Renal pelvis (tissue), 4 donors: Measurements from ENCODE around the gene RAET1G. TPM values are rescaled to one million over a fixed set of nuclear protein-coding genes. Genes with fewer than 3 reads are reported as not detected.
"Not testable (repeated sequence)": the region's sequence is repeated elsewhere in the genome, so short reads cannot be mapped to it uniquely, and the experiment has no call there.

Source experiments
- DNase-seq: peaks from one replicate; pipeline ENCODE4 v3.0.0-alpha.2; 2013
- polyA plus RNA-seq, 3 donors: library from polyadenylated mRNA; unstranded; fragments of 120-200 nt; gene quantifications; one replicate each; pipeline ENCODE4 v1.2.1, GENCODE V29; 2013; ENCODE audit not compliant: insufficient read length in 3 of 3

The RAET1G gene
- polyA plus RNA-seq, 3 donors: 0.86 to 1.4 (median 1.4) TPM

- no peak for DNase-seq
Measured at GRCh38 chr6:149897855-149898744, 24.8 kb downstream of the RAET1G start, which contains the start of gene RAET1E. TSS of gene RAET1E (minus strand) at chr6:149898113. CDS start at chr6:149890901, 7,212 bp downstream.

GRCh38 chr6:149897015-149897697, 25.8 kb downstream of the RAET1G start:
- DNase-seq: no peak

GRCh38 chr6:149896491-149896890, 26.4 kb downstream of the RAET1G start:
- no peak for DNase-seq

GRCh38 chr6:149895833-149896271, 27.1 kb downstream of the RAET1G start:
- no peak for DNase-seq

GRCh38 chr6:149895048-149895590, 27.8 kb downstream of the RAET1G start:
- peak; percentile 17 for DNase-seq

GRCh38 chr6:149891864-149892263, 31.1 kb downstream of the RAET1G start:
- not testable (repeated sequence) for DNase-seq

- no peak for DNase-seq
Measured at GRCh38 chr6:149891259-149891658, 31.7 kb downstream of the RAET1G start.

GRCh38 chr6:149890629-149891045, 32.3 kb downstream of the RAET1G start:
- no peak for DNase-seq

GRCh38 chr6:149889326-149889725, 33.6 kb downstream of the RAET1G start:
- peak; percentile 35 for DNase-seq

GRCh38 chr6:149888659-149889058, 34.3 kb downstream of the RAET1G start:
- DNase-seq: no peak

GRCh38 chr6:149888093-149888492, 34.8 kb downstream of the RAET1G start:
- no peak for DNase-seq

- DNase-seq: no peak
Measured at GRCh38 chr6:149887343-149887742, 35.6 kb downstream of the RAET1G start.

GRCh38 chr6:149885888-149886287, 37.0 kb downstream of the RAET1G start:
- no peak for DNase-seq

- DNase-seq: no peak
Measured at GRCh38 chr6:149884617-149885016, 38.3 kb downstream of the RAET1G start.

- no peak for DNase-seq
Measured at GRCh38 chr6:149884215-149884614, 38.7 kb downstream of the RAET1G start.

- no peak for DNase-seq
Measured at GRCh38 chr6:149881860-149882259, 41.1 kb downstream of the RAET1G start.

GRCh38 chr6:149881066-149881766, 41.7 kb downstream of the RAET1G start:
- no peak for DNase-seq

- no peak for DNase-seq
Measured at GRCh38 chr6:149877659-149878058, 45.3 kb downstream of the RAET1G start.

- no peak for DNase-seq
Measured at GRCh38 chr6:149876241-149876933, 46.5 kb downstream of the RAET1G start.

GRCh38 chr6:149872233-149872632, 50.7 kb downstream of the RAET1G start:
- no peak for DNase-seq

GRCh38 chr6:149871182-149871581, 51.7 kb downstream of the RAET1G start:
- no peak for DNase-seq
